Common myeloid progenitor, CD34-positive (primary cell): Measurements from ENCODE around the gene ADGRL2.

ENCODE experiments used
- CTCF ChIA-PET: fragments of 350-600 bp; sonication (Branson Sonifier 250); formaldehyde crosslinking; loops from one replicate; lab custom pipeline; 2021; ENCODE audit warnings: antibody characterized with exemption; lab: Charles Lee
- POLR2A ChIA-PET: fragments of 350-600 bp; sonication (Branson Sonifier 250); formaldehyde crosslinking; loops from one replicate; lab custom pipeline; 2021; ENCODE audit warnings: antibody characterized with exemption; lab: Charles Lee
- DNase-seq, 3 donors: peaks; one replicate each; pipeline versions ENCODE4 v3.0.0 to v3.0.0-alpha.2; 2013
- H3K27ac ChIP-seq, 2 experiments: 1 replicate in 1 of 2; 2 replicates in 1 of 2; pipeline ENCODE4 v1.7.0; 2013; ENCODE audit warnings: inconsistent platforms in 2 of 2, low read length in 2 of 2, mild to moderate bottlenecking in 2 of 2, low read depth in 1 of 2, moderate library complexity in 1 of 2; ENCODE audit not compliant: severe bottlenecking in 2 of 2, insufficient read depth in 1 of 2, poor library complexity in 1 of 2
- H3K27me3 ChIP-seq, 5 experiments: replicated peaks in 2 of 5; 1 replicate in 3 of 5; 2 replicates in 2 of 5; pipeline versions ENCODE4 v1.6.1 to v1.7.0; 2013; ENCODE audit warnings: low read length in 4 of 5, mild to moderate bottlenecking in 2 of 5, moderate library complexity in 2 of 5, inconsistent platforms in 1 of 5; ENCODE audit not compliant: insufficient read depth in 5 of 5, control insufficient read depth in 4 of 5
- H3K36me3 ChIP-seq, 4 experiments: 1 replicate in 2 of 4; 2 replicates in 2 of 4; pipeline versions ENCODE4 v1.6.1 to v1.7.0; 2013; ENCODE audit warnings: low read length in 3 of 4, control low read depth in 1 of 4, mild to moderate bottlenecking in 1 of 4; ENCODE audit not compliant: control insufficient read depth in 4 of 4, insufficient read depth in 4 of 4
- H3K4me1 ChIP-seq, 4 experiments: 1 replicate in 3 of 4; 2 replicates in 1 of 4; pipeline versions ENCODE4 v1.6.1 to v1.7.1; 2013; ENCODE audit warnings: low read length in 3 of 4, mild to moderate bottlenecking in 3 of 4, control low read depth in 1 of 4, inconsistent platforms in 1 of 4, moderate library complexity in 1 of 4; ENCODE audit not compliant: control insufficient read depth in 4 of 4, insufficient read depth in 4 of 4; ENCODE audit errors: control extremely low read depth in 1 of 4
- H3K4me3 ChIP-seq, 7 experiments: 1 replicate in 4 of 7; 2 replicates in 3 of 7; pipeline versions ENCODE4 v1.5.1 to v1.7.0; 2013; ENCODE audit warnings: mild to moderate bottlenecking in 7 of 7, low read length in 6 of 7, moderate library complexity in 6 of 7, inconsistent platforms in 2 of 7, low read depth in 2 of 7, control low read depth in 1 of 7; ENCODE audit not compliant: insufficient read depth in 4 of 7, control insufficient read depth in 1 of 7; ENCODE audit errors: extremely low read depth in 1 of 7
- H3K9me3 ChIP-seq, 5 experiments: 1 replicate in 4 of 5; 2 replicates in 1 of 5; pipeline versions ENCODE4 v1.6.1 to v1.7.1; 2013; ENCODE audit warnings: low read length in 4 of 5, mild to moderate bottlenecking in 2 of 5, inconsistent platforms in 1 of 5, low read depth in 1 of 5, moderate library complexity in 1 of 5; ENCODE audit not compliant: control insufficient read depth in 4 of 5, insufficient read depth in 2 of 5; ENCODE audit errors: control extremely low read depth in 1 of 5
- WGBS: methylation state at CpG from one replicate; pipeline ENCODE4 v1.1.5; 2013; ENCODE audit not compliant: insufficient coverage; 5-methylcytosine and 5-hydroxymethylcytosine counted together

The ADGRL2 gene

GRCh38 chr1:81949421-81949820 lies 148.7 kb downstream of the ADGRL2 start:
- H3K27ac ChIP-seq: no peak overlapping the region
- no peak for DNase-seq
- no peaks in the 10 kb centered on the region for H3K9me3 ChIP-seq
- H3K4me1 ChIP-seq: peaks cover 0 to 4% (median 0%) of the 10 kb centered on the region in 4 experiments
- WGBS: 100% methylated on average over 3 of the region's 4 CpGs
- H3K27me3 ChIP-seq: no peaks in the 10 kb centered on the region
- H3K4me3 ChIP-seq: no peak overlapping the region
- POLR2A ChIA-PET: no interaction called here
- H3K36me3 ChIP-seq: no peaks in the 10 kb centered on the region
- CTCF ChIA-PET: no interaction called here

DNA sequence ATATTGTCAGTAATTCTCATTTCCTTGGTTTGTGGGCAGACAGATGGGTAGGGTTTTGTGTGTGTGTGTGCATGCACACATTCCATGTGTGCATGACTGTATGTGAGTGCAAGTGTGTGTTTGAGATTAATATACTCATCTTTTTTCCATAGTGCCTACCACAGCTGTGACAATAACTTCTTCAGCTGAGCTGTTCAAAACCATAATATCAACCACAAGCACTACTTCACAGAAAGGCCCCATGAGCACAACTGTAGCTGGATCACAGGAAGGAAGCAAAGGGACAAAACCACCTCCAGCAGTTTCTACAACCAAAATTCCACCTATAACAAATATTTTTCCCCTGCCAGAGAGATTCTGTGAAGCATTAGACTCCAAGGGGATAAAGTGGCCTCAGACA lies 149.3 kb downstream of the ADGRL2 start:
- H3K4me1 ChIP-seq: peaks cover 0 to 4% (median 0%) of the 10 kb centered on the region in 4 experiments
- no peaks in the 10 kb centered on the region for H3K9me3 ChIP-seq
- CTCF ChIA-PET: no interaction called here
- no peak overlapping the region for H3K27ac ChIP-seq
- no peaks in the 10 kb centered on the region for H3K27me3 ChIP-seq
- no peak for DNase-seq
- POLR2A ChIA-PET: no interaction called here
- H3K36me3 ChIP-seq: no peaks in the 10 kb centered on the region
- no peak overlapping the region for H3K4me3 ChIP-seq

GRCh38 chr1:81950591-81951244 lies 150.0 kb downstream of the ADGRL2 start:
- ChIA-PET POLR2A (no interaction called here), CTCF (no interaction called here)
- no peak for DNase-seq
- H3K36me3 ChIP-seq: no peaks in the 10 kb centered on the region
- WGBS: 100% methylated on average over 2 of the region's 3 CpGs
- peaks cover 0 to 4% (median 0%) of the 10 kb centered on the region in 4 experiments for H3K4me1 ChIP-seq
- no peak overlapping the region for H3K27ac ChIP-seq
- no peak overlapping the region for H3K4me3 ChIP-seq
- no peaks in the 10 kb centered on the region for H3K27me3 ChIP-seq
- H3K9me3 ChIP-seq: no peaks in the 10 kb centered on the region

- ChIA-PET POLR2A (no interaction called here), CTCF (interaction anchor here (0.6 kb wide), 1 partner anchor 1759 kb away, joined by 4 read pairs; no protein-coding TSS in a partner anchor)
- Histone ChIP-seq H3K36me3 (no peaks in the 10 kb centered on the region), H3K27ac (no peak overlapping the region), H3K9me3 (no peaks in the 10 kb centered on the region), H3K4me1 (peaks cover 0 to 4% (median 0%) of the 10 kb centered on the region in 4 experiments), H3K27me3 (no peaks in the 10 kb centered on the region), H3K4me3 (no peak overlapping the region)
- WGBS: 100% methylated on average over 2 of the region's 8 CpGs
- no peak for DNase-seq
Observed at GRCh38 chr1:81954534-81955020, 153.8 kb downstream of the ADGRL2 start.

GRCh38 chr1:81967951-81968350 lies 167.2 kb downstream of the ADGRL2 start:
- no peaks in the 10 kb centered on the region for H3K9me3 ChIP-seq
- WGBS: 89% methylated on average over 2 of the region's 3 CpGs
- H3K27me3 ChIP-seq: no peaks in the 10 kb centered on the region
- DNase-seq: no peak
- CTCF ChIA-PET: no interaction called here
- H3K4me3 ChIP-seq: no peak overlapping the region
- H3K27ac ChIP-seq: no peak overlapping the region
- POLR2A ChIA-PET: no interaction called here
- no peaks in the 10 kb centered on the region for H3K4me1 ChIP-seq
- no peaks in the 10 kb centered on the region for H3K36me3 ChIP-seq

- WGBS: 100% methylated on average over 2 of the region's 3 CpGs
- H3K27me3 ChIP-seq: no peaks in the 10 kb centered on the region
- no peak overlapping the region for H3K27ac ChIP-seq
- ChIA-PET POLR2A (no interaction called here), CTCF (no interaction called here)
- no peaks in the 10 kb centered on the region for H3K9me3 ChIP-seq
- no peaks in the 10 kb centered on the region for H3K36me3 ChIP-seq
- H3K4me3 ChIP-seq: no peak overlapping the region
- no peak for DNase-seq
- H3K4me1 ChIP-seq: no peaks in the 10 kb centered on the region
Observed at GRCh38 chr1:81970416-81970815, 169.7 kb downstream of the ADGRL2 start.

DNA sequence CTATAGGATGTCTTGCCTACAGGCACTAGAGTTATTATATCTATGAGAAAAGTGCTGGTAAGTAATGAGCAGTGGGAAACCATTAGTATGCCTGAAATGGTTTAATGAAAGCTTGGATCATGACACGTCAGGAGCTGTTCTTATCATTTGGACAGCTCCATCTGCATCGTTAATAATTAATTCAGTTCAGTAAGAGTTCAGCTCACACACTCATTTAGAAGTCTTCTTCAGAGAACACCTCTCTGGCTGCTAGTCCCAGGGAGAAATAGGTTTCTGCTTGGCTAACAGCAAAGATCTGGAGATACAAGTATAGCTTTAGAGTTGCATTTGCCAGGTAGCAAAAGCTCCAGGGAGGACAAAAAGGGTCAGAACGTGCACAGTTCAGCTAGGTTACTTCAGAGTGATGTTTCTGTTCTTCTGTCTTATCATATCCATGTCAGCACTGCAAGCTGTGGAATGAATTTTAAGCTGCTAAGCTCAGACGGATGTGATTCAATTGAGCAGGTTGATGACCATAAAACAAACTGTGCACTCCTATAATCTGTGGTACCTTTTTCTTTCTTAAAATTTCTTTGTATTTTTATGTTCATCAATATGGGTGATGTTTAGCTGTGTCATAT lies 173.6 kb downstream of the ADGRL2 start:
- H3K27me3 ChIP-seq: no peaks in the 10 kb centered on the region
- CTCF ChIA-PET: no interaction called here
- POLR2A ChIA-PET: no interaction called here
- no peak for DNase-seq
- no peaks in the 10 kb centered on the region for H3K9me3 ChIP-seq
- no peak overlapping the region for H3K27ac ChIP-seq
- H3K36me3 ChIP-seq: no peaks in the 10 kb centered on the region
- 67% methylated on average over 1 of the region's 4 CpGs for WGBS
- H3K4me1 ChIP-seq: no peaks in the 10 kb centered on the region
- H3K4me3 ChIP-seq: no peak overlapping the region
